ENCODE measurements around the gene TM9SF4.
"Not testable (repeated sequence)": the region's sequence is repeated elsewhere in the genome, so short reads cannot be mapped to it uniquely, and the experiment has no call there.

The TM9SF4 gene

GRCh38 chr20:32115211-32115767, 5.8 kb downstream of the TM9SF4 start:
- Histone ChIP-seq H2BK5ac (ENCODE audit: low read depth, low read length, poor library complexity, severe bottlenecking) (no peak overlapping the region), H3K18ac (ENCODE audit: low read depth in 1 of 2, low read length in 2 of 2) (peak overlapping the region in 1 of 2 experiments; percentile 29), H3K4me1 (ENCODE audit: control insufficient read depth, insufficient read depth, low read depth, low read length) (peaks cover 14% of the 10 kb centered on the region), H3K9ac (ENCODE audit: low read length) (no peak overlapping the region), H3K4me2 (ENCODE audit: low read length, poor library complexity, severe bottlenecking) (no peak overlapping the region), H3K27me3 (ENCODE audit: control insufficient read depth in 1 of 2, insufficient read depth in 1 of 2, low read length in 2 of 2) (no peaks in the 10 kb centered on the region), H3K9me3 (ENCODE audit: control insufficient read depth, low read length) (no peaks in the 10 kb centered on the region), H3K14ac (ENCODE audit: low read length in 2 of 2) (no peak overlapping the region), H3K27ac (ENCODE audit: low read length, poor library complexity, severe bottlenecking) (no peak overlapping the region), H2BK15ac (ENCODE audit: low read depth, poor library complexity, severe bottlenecking) (no peak overlapping the region), H3K36me3 (ENCODE audit: control insufficient read depth in 1 of 2, insufficient read depth in 2 of 2, low read depth in 1 of 2, low read length in 2 of 2) (peaks cover 9 to 13% of the 10 kb centered on the region in 2 experiments), H2AFZ (ENCODE audit: low read depth, low read length) (no peak overlapping the region), H3K4ac (ENCODE audit: low read depth in 1 of 2, low read length in 2 of 2) (no peak overlapping the region), H2BK12ac (ENCODE audit: low read length in 2 of 2) (no peak overlapping the region), H3K79me1 (replicated peaks; ENCODE audit: low read length, poor library complexity, severe bottlenecking) (peaks cover 28% of the 10 kb centered on the region), H2BK120ac (ENCODE audit: low read depth, low read length) (no peak overlapping the region), H3K23ac (ENCODE audit: low read length in 2 of 2) (no peak overlapping the region), H4K8ac (ENCODE audit: low read length) (no peak overlapping the region), H2AK5ac (ENCODE audit: low read length, severe bottlenecking) (no peak overlapping the region), H4K91ac (ENCODE audit: low read length) (no peak overlapping the region), H3K4me3 (ENCODE audit: insufficient read depth in 1 of 2, low read depth in 1 of 2, low read length in 2 of 2) (no peak overlapping the region)
- WGBS: 64% methylated on average over 3 of the region's 5 CpGs
- no peak for DNase-seq

GRCh38 chr20:32116079-32116521, 6.6 kb downstream of the TM9SF4 start:
- Histone ChIP-seq H2BK15ac (ENCODE audit: low read depth, poor library complexity, severe bottlenecking) (no peak overlapping the region), H3K27ac (ENCODE audit: low read length, poor library complexity, severe bottlenecking) (no peak overlapping the region), H2BK120ac (ENCODE audit: low read depth, low read length) (no peak overlapping the region), H4K8ac (ENCODE audit: low read length) (no peak overlapping the region), H3K18ac (ENCODE audit: low read depth in 1 of 2, low read length in 2 of 2) (no peak overlapping the region), H3K9me3 (ENCODE audit: control insufficient read depth, low read length) (no peaks in the 10 kb centered on the region), H3K9ac (ENCODE audit: low read length) (no peak overlapping the region), H2BK5ac (ENCODE audit: low read depth, low read length, poor library complexity, severe bottlenecking) (no peak overlapping the region), H3K14ac (ENCODE audit: low read length in 2 of 2) (no peak overlapping the region), H3K4ac (ENCODE audit: low read depth in 1 of 2, low read length in 2 of 2) (no peak overlapping the region), H2BK12ac (ENCODE audit: low read length in 2 of 2) (no peak overlapping the region), H3K23ac (ENCODE audit: low read length in 2 of 2) (no peak overlapping the region), H3K79me1 (replicated peaks; ENCODE audit: low read length, poor library complexity, severe bottlenecking) (peaks cover 26% of the 10 kb centered on the region), H2AK5ac (ENCODE audit: low read length, severe bottlenecking) (no peak overlapping the region), H3K27me3 (ENCODE audit: control insufficient read depth in 1 of 2, insufficient read depth in 1 of 2, low read length in 2 of 2) (no peaks in the 10 kb centered on the region), H3K4me2 (ENCODE audit: low read length, poor library complexity, severe bottlenecking) (no peak overlapping the region), H4K91ac (ENCODE audit: low read length) (no peak overlapping the region), H3K4me3 (ENCODE audit: insufficient read depth in 1 of 2, low read depth in 1 of 2, low read length in 2 of 2) (no peak overlapping the region), H3K36me3 (ENCODE audit: control insufficient read depth in 1 of 2, insufficient read depth in 2 of 2, low read depth in 1 of 2, low read length in 2 of 2) (peaks cover 9 to 13% of the 10 kb centered on the region in 2 experiments), H2AFZ (ENCODE audit: low read depth, low read length) (no peak overlapping the region), H3K4me1 (ENCODE audit: control insufficient read depth, insufficient read depth, low read depth, low read length) (peaks cover 14% of the 10 kb centered on the region)
- DNase-seq: no peak
- 87% methylated on average over 4 of the region's 6 CpGs for WGBS

- not testable (repeated sequence) for H4K91ac ChIP-seq (ENCODE audit: low read length); H2AFZ ChIP-seq (ENCODE audit: low read depth, low read length); H3K4ac ChIP-seq (ENCODE audit: low read depth in 1 of 2, low read length in 2 of 2); H3K9ac ChIP-seq (ENCODE audit: low read length); H3K4me2 ChIP-seq (ENCODE audit: low read length, poor library complexity, severe bottlenecking); H3K14ac ChIP-seq (ENCODE audit: low read length in 2 of 2); H2BK5ac ChIP-seq (ENCODE audit: low read depth, low read length, poor library complexity, severe bottlenecking); H3K27ac ChIP-seq (ENCODE audit: low read length, poor library complexity, severe bottlenecking); H2BK120ac ChIP-seq (ENCODE audit: low read depth, low read length); DNase-seq; H3K9me3 ChIP-seq (ENCODE audit: control insufficient read depth, low read length); H3K4me3 ChIP-seq (ENCODE audit: insufficient read depth in 1 of 2, low read depth in 1 of 2, low read length in 2 of 2); H2BK12ac ChIP-seq (ENCODE audit: low read length in 2 of 2); H2BK15ac ChIP-seq (ENCODE audit: low read depth, poor library complexity, severe bottlenecking); H3K27me3 ChIP-seq (ENCODE audit: control insufficient read depth in 1 of 2, insufficient read depth in 1 of 2, low read length in 2 of 2); H3K18ac ChIP-seq (ENCODE audit: low read depth in 1 of 2, low read length in 2 of 2); H3K23ac ChIP-seq (ENCODE audit: low read length in 2 of 2); H2AK5ac ChIP-seq (ENCODE audit: low read length, severe bottlenecking); H4K8ac ChIP-seq (ENCODE audit: low read length)
- Histone ChIP-seq H3K4me1 (ENCODE audit: control insufficient read depth, insufficient read depth, low read depth, low read length) (peaks cover 14% of the 10 kb centered on the region), H3K79me1 (replicated peaks; ENCODE audit: low read length, poor library complexity, severe bottlenecking) (peaks cover 26% of the 10 kb centered on the region), H3K36me3 (ENCODE audit: control insufficient read depth in 1 of 2, insufficient read depth in 2 of 2, low read depth in 1 of 2, low read length in 2 of 2) (peaks cover 9 to 13% of the 10 kb centered on the region in 2 experiments)
- 94% methylated on average over 5 of the region's 6 CpGs for WGBS
Measured at GRCh38 chr20:32116796-32117195, 7.3 kb downstream of the TM9SF4 start.

GRCh38 chr20:32118427-32118826, 8.9 kb downstream of the TM9SF4 start:
- 97% methylated on average over 4 of the region's 5 CpGs for WGBS
- H2BK120ac ChIP-seq (ENCODE audit: low read depth, low read length): not testable (repeated sequence)

More at GRCh38 chr20:32118427-32118826, 8.9 kb downstream of the TM9SF4 start:
- not testable (repeated sequence) for H3K23ac ChIP-seq (ENCODE audit: low read length in 2 of 2); H3K18ac ChIP-seq (ENCODE audit: low read depth in 1 of 2, low read length in 2 of 2); H3K9ac ChIP-seq (ENCODE audit: low read length); DNase-seq; H4K91ac ChIP-seq (ENCODE audit: low read length); H3K14ac ChIP-seq (ENCODE audit: low read length in 2 of 2); H2AK5ac ChIP-seq (ENCODE audit: low read length, severe bottlenecking); H3K4me2 ChIP-seq (ENCODE audit: low read length, poor library complexity, severe bottlenecking); H3K27me3 ChIP-seq (ENCODE audit: control insufficient read depth in 1 of 2, insufficient read depth in 1 of 2, low read length in 2 of 2); H4K8ac ChIP-seq (ENCODE audit: low read length); H2BK12ac ChIP-seq (ENCODE audit: low read length in 2 of 2); H2AFZ ChIP-seq (ENCODE audit: low read depth, low read length); H3K27ac ChIP-seq (ENCODE audit: low read length, poor library complexity, severe bottlenecking); H3K4me3 ChIP-seq (ENCODE audit: insufficient read depth in 1 of 2, low read depth in 1 of 2, low read length in 2 of 2); H3K36me3 ChIP-seq (ENCODE audit: control insufficient read depth in 1 of 2, insufficient read depth in 2 of 2, low read depth in 1 of 2, low read length in 2 of 2); H2BK15ac ChIP-seq (ENCODE audit: low read depth, poor library complexity, severe bottlenecking); H3K4me1 ChIP-seq (ENCODE audit: control insufficient read depth, insufficient read depth, low read depth, low read length); H2BK5ac ChIP-seq (ENCODE audit: low read depth, low read length, poor library complexity, severe bottlenecking); H3K4ac ChIP-seq (ENCODE audit: low read depth in 1 of 2, low read length in 2 of 2); H3K9me3 ChIP-seq (ENCODE audit: control insufficient read depth, low read length)
- H3K79me1 ChIP-seq (replicated peaks; ENCODE audit: low read length, poor library complexity, severe bottlenecking): peaks cover 17% of the 10 kb centered on the region

Data from mesenchymal stem cell (in vitro differentiated cells and primary cell).